HepG2 (cell line): ENCODE data around the gene ANKRD17. TPM values are rescaled to one million over a fixed set of nuclear protein-coding genes. Genes with fewer than 3 reads are reported as not detected.

Experiments
- FOXP1 ChIP-seq, 2 experiments: fragments of 450-650 bp in 1 of 2; IDR thresholded peaks; 2 replicates each; pipeline ENCODE4 v1.6.1; 2017 to 2018; ENCODE audit warnings: antibody characterized with exemption in 1 of 2
- JUNB ChIP-seq: sonication (generic); formaldehyde crosslinking; IDR thresholded peaks from 2 replicates; pipeline ENCODE4 v1.8.0; 2022; ENCODE audit warnings: missing genetic modification reagents, mild to moderate bottlenecking, borderline replicate concordance
- MAFK ChIP-seq, 2 experiments: IDR thresholded peaks in 1 of 2; conservative IDR thresholded peaks in 1 of 2; 2 replicates each; pipeline ENCODE4 v1.6.1; 2011; ENCODE audit warnings: improper control_type of control experiment in 2 of 2, low read length in 2 of 2
- NFE2L2 ChIP-seq: fragments of 150-350 bp; IDR thresholded peaks from 2 replicates; pipeline ENCODE4 v1.6.1; 2014; ENCODE audit warnings: low read length
- NFKBIZ ChIP-seq: IDR thresholded peaks from 2 replicates; pipeline ENCODE4 v1.6.1; 2018; ENCODE audit warnings: missing genetic modification reagents, missing compliant biosample characterization
- ZNF101 ChIP-seq: sonication (generic); formaldehyde crosslinking; IDR thresholded peaks from 2 replicates; pipeline ENCODE4 v1.4.0; 2020; ENCODE audit warnings: mild to moderate bottlenecking, low read depth, missing genetic modification reagents, borderline replicate concordance
- ZNF263 ChIP-seq: sonication (generic); formaldehyde crosslinking; IDR thresholded peaks from 2 replicates; pipeline ENCODE4 v1.4.0; 2020; ENCODE audit warnings: missing genetic modification reagents
- ZNF549 ChIP-seq: sonication (generic); formaldehyde crosslinking; IDR thresholded peaks from 2 replicates; pipeline ENCODE4 v1.5.0; 2020; ENCODE audit warnings: missing genetic modification reagents
- polyA plus RNA-seq, 8 experiments: library from polyadenylated mRNA; depleted of rRNA in 3 of 8; stranded (reverse) in 7 of 8; unstranded in 1 of 8; fragments of >200 nt; fragmentation: Illumina TruSeq in 4 of 8; extraction: Trizol in 4 of 8; gene quantifications; 2 replicates each; pipeline versions ENCODE4 v1.2.1 to v1.2.3, GENCODE V29; 2011 to 2016; ENCODE audit warnings: low read depth in 4 of 8, missing spikeins in 1 of 8, mixed read lengths in 1 of 8; ENCODE audit not compliant: insufficient read depth in 1 of 8
- total RNA-seq, 5 experiments: library from RNA; depleted of rRNA; stranded (reverse); fragments of >200 nt; fragmentation: Illumina TruSeq; extraction: Trizol; gene quantifications; 2 replicates each; pipeline ENCODE4 v1.2.3, GENCODE V29; 2016; ENCODE audit warnings: low read depth in 1 of 5
- TF ChIP-seq, protein P1 (sequence below): sonication (generic); formaldehyde crosslinking; IDR thresholded peaks from 2 replicates; pipeline ENCODE4 v1.8.0; 2023; ENCODE audit warnings: mild to moderate bottlenecking, missing genetic modification reagents
- TF ChIP-seq, protein P2 (sequence below): sonication (generic); formaldehyde crosslinking; IDR thresholded peaks from 2 replicates; pipeline ENCODE4 v1.4.0; 2020; ENCODE audit warnings: missing genetic modification reagents
- TF ChIP-seq, protein P3 (sequence below), 2 experiments: fragments of 450-650 bp in 1 of 2; sonication (generic) in 1 of 2; formaldehyde crosslinking; IDR thresholded peaks; 2 replicates each; pipeline versions ENCODE4 v1.5.0 to v1.8.0; 2020 to 2022; ENCODE audit warnings: mild to moderate bottlenecking in 1 of 2, missing genetic modification reagents in 1 of 2
- TF ChIP-seq, protein P4 (sequence below): sonication (generic); formaldehyde crosslinking; IDR thresholded peaks from 2 replicates; pipeline ENCODE4 v1.9.0; 2022; ENCODE audit warnings: missing genetic modification reagents, mild to moderate bottlenecking, borderline replicate concordance
- TF ChIP-seq, protein P5 (sequence below): IDR thresholded peaks from 2 replicates; pipeline ENCODE4 v1.4.0; 2020; ENCODE audit warnings: mild to moderate bottlenecking, missing genetic modification reagents

ANKRD17 gene
- total and polyA plus RNA-seq, 2 of the 13 experiments (the other 11 are each of a cell fraction or from before 2014, with no cell fraction given): 55.7 to 61.1 TPM

DNA sequence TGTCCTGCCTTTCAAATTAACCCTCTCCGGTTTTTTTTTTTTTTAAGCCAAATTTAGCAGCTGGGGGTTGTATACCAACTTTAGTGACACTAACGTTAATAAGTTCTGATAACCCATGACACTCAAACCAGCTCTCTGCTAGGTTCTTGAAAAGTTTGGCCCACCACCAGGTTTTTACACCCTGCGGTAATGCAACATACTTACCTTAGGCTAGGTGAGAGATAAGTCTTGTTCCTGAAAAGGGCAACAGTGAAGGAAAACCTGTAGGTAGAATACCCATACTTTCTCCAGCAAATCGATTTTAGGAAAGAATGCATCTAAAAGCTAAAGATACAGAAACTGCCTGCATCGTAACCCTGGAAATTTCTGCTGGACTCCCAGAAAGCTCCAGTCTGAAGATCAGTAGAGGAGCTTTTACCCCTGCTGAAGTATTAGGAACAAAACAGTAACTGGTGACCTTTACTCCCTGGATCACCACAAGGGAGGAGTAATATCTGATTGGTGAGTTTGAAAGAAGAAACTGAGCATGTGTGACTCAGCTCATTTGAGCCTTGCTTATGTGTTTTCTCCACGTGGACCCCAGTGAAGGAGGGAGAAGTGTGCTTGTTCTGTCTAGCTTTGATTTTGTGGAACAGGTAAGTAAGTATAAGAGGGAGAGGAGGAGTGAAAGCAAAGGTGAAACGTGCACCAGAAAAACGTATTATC, 154.6 kb downstream of the ANKRD17 start (continued):
- TF ChIP-seq, protein P1, sequence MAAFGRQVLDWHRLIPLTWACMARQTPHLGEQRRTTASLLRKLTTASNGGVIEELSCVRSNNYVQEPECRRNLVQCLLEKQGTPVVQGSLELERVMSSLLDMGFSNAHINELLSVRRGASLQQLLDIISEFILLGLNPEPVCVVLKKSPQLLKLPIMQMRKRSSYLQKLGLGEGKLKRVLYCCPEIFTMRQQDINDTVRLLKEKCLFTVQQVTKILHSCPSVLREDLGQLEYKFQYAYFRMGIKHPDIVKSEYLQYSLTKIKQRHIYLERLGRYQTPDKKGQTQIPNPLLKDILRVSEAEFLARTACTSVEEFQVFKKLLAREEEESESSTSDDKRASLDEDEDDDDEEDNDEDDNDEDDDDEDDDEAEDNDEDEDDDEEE (CRISPR knock-in tag): no peak
- TF ChIP-seq ZNF549 (CRISPR knock-in tag) (no peak), ZNF101 (CRISPR knock-in tag) (no peak), NFE2L2 (peak; percentile 95), JUNB (peak; percentile 77), ZNF263 (CRISPR knock-in tag) (peak; percentile 61; the same call in 1 of the 2 replicates), NFKBIZ (CRISPR knock-in tag) (0 out of 2 replicates have a peak, but pooled peaks have one; percentile 50), MAFK (conservative IDR thresholded peaks at IDR 0.05 in 1 of 2, IDR thresholded peaks at IDR 0.05 in 1 of 2; ENCODE audit: low read length in 2 of 2) (peak; percentile 63 to 80), FOXP1 (IDR thresholded peaks at IDR 0.05) (no peak), FOXP1 (CRISPR knock-in tag; IDR thresholded peaks at IDR 0.05) (0 out of 2 replicates have a peak, but pooled peaks have one; percentile 16)
- TF ChIP-seq, protein P2, sequence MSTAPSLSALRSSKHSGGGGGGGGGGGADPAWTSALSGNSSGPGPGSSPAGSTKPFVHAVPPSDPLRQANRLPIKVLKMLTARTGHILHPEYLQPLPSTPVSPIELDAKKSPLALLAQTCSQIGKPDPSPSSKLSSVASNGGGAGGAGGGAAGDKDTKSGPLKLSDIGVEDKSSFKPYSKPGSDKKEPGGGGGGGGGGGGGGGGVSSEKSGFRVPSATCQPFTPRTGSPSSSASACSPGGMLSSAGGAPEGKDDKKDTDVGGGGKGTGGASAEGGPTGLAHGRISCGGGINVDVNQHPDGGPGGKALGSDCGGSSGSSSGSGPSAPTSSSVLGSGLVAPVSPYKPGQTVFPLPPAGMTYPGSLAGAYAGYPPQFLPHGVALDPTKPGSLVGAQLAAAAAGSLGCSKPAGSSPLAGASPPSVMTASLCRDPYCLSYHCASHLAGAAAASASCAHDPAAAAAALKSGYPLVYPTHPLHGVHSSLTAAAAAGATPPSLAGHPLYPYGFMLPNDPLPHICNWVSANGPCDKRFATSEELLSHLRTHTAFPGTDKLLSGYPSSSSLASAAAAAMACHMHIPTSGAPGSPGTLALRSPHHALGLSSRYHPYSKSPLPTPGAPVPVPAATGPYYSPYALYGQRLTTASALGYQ: 0 out of 2 replicates have a peak, but pooled peaks have one; percentile 63
- TF ChIP-seq, protein P3, sequence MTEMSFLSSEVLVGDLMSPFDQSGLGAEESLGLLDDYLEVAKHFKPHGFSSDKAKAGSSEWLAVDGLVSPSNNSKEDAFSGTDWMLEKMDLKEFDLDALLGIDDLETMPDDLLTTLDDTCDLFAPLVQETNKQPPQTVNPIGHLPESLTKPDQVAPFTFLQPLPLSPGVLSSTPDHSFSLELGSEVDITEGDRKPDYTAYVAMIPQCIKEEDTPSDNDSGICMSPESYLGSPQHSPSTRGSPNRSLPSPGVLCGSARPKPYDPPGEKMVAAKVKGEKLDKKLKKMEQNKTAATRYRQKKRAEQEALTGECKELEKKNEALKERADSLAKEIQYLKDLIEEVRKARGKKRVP (CRISPR knock-in tag; IDR thresholded peaks at IDR 0.05): peak in 1 of 2 experiments; percentile 26; a peak in 1 of 4 replicates
- TF ChIP-seq, protein P4, sequence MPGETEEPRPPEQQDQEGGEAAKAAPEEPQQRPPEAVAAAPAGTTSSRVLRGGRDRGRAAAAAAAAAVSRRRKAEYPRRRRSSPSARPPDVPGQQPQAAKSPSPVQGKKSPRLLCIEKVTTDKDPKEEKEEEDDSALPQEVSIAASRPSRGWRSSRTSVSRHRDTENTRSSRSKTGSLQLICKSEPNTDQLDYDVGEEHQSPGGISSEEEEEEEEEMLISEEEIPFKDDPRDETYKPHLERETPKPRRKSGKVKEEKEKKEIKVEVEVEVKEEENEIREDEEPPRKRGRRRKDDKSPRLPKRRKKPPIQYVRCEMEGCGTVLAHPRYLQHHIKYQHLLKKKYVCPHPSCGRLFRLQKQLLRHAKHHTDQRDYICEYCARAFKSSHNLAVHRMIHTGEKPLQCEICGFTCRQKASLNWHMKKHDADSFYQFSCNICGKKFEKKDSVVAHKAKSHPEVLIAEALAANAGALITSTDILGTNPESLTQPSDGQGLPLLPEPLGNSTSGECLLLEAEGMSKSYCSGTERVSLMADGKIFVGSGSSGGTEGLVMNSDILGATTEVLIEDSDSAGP (CRISPR knock-in tag): no peak
- TF ChIP-seq, protein P5, sequence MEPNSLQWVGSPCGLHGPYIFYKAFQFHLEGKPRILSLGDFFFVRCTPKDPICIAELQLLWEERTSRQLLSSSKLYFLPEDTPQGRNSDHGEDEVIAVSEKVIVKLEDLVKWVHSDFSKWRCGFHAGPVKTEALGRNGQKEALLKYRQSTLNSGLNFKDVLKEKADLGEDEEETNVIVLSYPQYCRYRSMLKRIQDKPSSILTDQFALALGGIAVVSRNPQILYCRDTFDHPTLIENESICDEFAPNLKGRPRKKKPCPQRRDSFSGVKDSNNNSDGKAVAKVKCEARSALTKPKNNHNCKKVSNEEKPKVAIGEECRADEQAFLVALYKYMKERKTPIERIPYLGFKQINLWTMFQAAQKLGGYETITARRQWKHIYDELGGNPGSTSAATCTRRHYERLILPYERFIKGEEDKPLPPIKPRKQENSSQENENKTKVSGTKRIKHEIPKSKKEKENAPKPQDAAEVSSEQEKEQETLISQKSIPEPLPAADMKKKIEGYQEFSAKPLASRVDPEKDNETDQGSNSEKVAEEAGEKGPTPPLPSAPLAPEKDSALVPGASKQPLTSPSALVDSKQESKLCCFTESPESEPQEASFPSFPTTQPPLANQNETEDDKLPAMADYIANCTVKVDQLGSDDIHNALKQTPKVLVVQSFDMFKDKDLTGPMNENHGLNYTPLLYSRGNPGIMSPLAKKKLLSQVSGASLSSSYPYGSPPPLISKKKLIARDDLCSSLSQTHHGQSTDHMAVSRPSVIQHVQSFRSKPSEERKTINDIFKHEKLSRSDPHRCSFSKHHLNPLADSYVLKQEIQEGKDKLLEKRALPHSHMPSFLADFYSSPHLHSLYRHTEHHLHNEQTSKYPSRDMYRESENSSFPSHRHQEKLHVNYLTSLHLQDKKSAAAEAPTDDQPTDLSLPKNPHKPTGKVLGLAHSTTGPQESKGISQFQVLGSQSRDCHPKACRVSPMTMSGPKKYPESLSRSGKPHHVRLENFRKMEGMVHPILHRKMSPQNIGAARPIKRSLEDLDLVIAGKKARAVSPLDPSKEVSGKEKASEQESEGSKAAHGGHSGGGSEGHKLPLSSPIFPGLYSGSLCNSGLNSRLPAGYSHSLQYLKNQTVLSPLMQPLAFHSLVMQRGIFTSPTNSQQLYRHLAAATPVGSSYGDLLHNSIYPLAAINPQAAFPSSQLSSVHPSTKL (CRISPR knock-in tag): peak; percentile 59; the same call in 1 of the 2 replicates
